Measurements from ENCODE around the gene APOC1.
"Not testable (repeated sequence)": the region's sequence is repeated elsewhere in the genome, so short reads cannot be mapped to it uniquely, and the experiment has no call there.

The APOC1 gene

DNA sequence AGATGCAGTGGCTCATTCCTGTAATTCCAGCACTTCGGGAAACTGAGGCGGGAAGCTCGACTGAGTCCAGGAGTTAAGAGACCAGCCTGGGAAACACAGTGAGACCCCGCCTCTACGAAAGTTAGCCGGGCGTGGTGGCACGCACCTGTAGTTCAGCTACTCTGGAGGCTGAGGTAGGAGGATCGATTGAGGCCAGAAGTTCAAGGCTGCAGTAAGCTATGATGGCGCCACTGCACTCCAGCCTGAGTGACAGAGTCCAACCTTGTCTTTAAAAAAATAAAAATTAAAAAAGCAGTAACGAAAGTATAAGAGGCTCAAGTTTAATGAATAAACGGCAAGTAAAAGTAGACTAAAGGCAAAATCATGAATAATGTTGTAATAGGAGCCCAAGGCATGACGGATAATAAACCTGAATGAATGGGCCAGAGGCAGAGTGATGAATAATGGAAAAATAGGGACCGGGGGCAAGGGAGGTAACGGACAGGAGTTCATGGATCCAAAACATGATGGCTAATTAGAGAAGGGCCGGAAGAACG is 24.5 kb upstream of the APOC1 start:
- no peak for DNase-seq (ENCODE audit: low spot score)

GRCh38 chr19:44890366-44891015 is 23.9 kb upstream of the APOC1 start:
- DNase-seq (ENCODE audit: low spot score), result peak; percentile 100

DNA sequence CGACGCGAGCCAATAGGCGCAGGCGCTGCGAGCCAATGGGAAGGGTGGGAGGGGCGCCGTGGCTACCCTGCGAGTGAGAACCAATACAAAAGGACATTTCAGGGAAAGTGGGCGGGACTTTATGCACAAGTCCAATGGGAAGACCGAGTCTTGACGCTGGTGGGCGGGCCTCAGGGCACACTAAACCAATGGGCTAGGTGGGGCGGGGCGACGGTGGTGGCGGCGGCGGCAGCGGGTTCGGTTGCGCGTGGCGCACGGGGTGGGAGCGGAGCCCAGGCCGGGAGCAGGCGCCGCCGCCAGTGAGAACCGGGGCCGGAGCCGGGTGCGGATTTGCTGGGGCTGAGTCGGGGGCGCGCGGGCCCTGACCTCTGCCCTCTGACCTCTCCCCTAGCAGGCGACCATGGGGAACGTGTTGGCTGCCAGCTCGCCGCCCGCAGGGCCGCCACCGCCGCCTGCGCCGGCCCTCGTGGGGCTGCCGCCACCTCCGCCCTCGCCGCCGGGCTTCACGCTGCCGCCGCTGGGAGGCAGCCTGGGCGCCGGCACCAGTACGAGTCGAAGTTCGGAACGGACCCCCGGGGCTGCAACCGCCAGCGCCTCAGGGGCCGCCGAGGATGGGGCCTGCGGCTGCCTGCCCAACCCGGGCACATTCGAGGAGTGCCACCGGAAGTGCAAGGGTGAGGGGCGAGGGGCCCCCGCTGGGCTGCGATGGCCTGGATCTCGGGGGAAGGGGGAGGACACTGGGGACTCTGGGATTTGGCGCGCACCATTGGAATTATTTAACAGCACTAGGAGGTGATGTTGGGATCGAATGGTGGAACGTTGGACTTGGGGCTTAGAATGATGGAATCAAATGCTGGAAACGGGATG is 23.2 kb upstream of the APOC1 start, which contains the start of gene TOMM40:
Gene TOMM40, plus strand, starts transcription at position 239 of the 867 bp plus-strand sequence. Its CDS starts 162 bp downstream, at position 401.
- no peak for DNase-seq (ENCODE audit: low spot score)

DNA sequence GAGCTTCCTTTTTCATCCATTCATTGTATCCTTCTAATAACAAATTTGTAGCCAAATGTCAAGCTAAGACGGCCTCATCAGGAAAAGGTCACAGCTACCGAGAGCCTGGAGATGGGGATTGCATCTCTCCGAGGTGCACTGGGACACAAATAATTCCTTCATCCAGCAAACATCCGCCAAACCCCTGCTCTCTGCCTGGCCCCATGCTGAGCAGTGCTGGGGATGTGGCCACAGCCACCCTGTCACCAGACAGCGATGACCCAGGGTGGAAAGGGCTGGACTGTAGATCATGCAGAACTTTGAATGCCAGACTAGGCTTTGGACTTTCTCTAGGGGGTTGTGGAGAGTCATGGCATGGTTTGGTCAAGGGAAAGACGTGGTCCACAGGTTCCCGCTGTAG is 21.5 kb upstream of the APOC1 start:
- DNase-seq (ENCODE audit: low spot score), result no peak

GRCh38 chr19:44893332-44894051 is 20.9 kb upstream of the APOC1 start:
- no peak for DNase-seq (ENCODE audit: low spot score)

DNA sequence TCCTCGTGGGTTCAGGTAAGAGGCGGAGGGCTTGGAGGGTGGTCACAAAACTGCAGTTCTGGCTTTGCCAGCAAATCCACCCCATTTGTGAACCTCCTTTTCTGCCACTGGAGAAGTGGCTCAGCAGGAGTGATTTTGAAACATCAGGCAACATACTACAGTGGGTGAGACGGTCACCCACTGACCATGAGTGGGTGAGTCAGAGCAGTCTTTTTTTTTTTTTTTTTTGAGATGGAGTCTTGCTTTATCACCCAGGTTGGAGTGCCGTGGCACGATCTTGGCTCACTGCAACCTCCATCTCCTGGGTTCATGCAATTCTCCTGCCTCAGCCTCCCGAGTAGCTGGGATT is 20.4 kb upstream of the APOC1 start:
- DNase-seq (ENCODE audit: low spot score), result no peak

- DNase-seq (ENCODE audit: low spot score), result no peak
Measured at GRCh38 chr19:44894946-44895345, 19.5 kb upstream of the APOC1 start.

GRCh38 chr19:44897835-44898234 is 16.6 kb upstream of the APOC1 start:
- no peak for DNase-seq (ENCODE audit: low spot score)

- no peak for DNase-seq (ENCODE audit: low spot score)
Measured at GRCh38 chr19:44900328-44901244, 13.8 kb upstream of the APOC1 start.

DNA sequence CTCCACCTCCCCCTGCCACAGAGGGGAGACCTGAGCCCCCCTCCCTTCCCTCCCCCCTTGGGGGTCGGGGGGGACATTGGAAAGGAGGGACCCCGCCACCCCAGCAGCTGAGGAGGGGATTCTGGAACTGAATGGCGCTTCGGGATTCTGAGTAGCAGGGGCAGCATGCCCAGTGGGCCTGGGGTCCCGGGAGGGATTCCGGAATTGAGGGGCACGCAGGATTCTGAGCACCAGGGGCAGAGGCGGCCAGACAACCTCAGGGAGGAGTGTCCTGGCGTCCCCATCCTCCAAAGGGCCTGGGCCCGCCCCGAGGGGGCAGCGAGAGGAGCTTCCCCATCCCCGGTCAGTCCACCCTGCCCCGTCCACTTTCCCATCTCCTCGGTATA is 11.2 kb upstream of the APOC1 start:
- no peak for DNase-seq (ENCODE audit: low spot score)

DNA sequence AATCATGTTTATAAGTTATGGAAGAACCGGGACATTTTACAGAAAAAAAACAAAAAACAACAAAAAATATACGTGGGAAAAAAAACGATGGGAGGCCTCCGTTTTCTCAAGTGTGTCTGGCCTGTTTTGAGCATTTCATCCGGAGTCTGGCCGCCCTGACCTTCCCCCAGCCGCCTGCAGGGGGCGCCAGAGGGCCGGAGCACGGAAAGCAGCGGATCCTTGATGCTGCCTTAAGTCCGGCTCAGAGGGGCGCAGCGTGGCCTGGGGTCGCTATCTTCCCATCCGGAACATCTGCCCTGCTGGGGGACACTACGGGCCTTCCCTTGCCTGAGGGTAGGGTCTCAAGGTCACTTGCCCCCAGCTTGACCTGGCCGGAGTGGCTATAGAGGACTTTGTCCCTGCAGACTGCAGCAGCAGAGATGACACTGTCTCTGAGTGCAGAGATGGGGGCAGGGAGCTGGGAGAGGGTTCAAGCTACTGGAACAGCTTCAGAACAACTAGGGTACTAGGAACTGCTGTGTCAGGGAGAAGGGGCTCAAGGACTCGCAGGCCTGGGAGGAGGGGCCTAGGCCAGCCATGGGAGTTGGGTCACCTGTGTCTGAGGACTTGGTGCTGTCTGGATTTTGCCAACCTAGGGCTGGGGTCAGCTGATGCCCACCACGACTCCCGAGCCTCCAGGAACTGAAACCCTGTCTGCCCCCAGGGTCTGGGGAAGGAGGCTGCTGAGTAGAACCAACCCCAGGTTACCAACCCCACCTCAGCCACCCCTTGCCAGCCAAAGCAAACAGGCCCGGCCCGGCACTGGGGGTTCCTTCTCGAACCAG is 10.6 kb upstream of the APOC1 start:
- DNase-seq (ENCODE audit: low spot score), result peak; percentile 59

DNA sequence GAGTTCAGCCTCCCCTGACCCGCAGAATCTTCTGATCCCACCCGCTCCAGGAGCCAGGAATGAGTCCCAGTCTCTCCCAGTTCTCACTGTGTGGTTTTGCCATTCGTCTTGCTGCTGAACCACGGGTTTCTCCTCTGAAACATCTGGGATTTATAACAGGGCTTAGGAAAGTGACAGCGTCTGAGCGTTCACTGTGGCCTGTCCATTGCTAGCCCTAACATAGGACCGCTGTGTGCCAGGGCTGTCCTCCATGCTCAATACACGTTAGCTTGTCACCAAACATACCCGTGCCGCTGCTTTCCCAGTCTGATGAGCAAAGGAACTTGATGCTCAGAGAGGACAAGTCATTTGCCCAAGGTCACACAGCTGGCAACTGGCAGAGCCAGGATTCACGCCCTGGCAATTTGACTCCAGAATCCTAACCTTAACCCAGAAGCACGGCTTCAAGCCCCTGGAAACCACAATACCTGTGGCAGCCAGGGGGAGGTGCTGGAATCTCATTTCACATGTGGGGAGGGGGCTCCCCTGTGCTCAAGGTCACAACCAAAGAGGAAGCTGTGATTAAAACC is 9.9 kb upstream of the APOC1 start:
- DNase-seq (ENCODE audit: low spot score), result no peak

GRCh38 chr19:44905437-44906160 is 8.8 kb upstream of the APOC1 start, which contains the start of gene APOE:
TSS of gene APOE (plus strand) at chr19:44905796. CDS start at chr19:44906625, 829 bp downstream.
- DNase-seq (ENCODE audit: low spot score), result no peak

GRCh38 chr19:44907613-44908012 is 6.8 kb upstream of the APOC1 start:
- no peak for DNase-seq (ENCODE audit: low spot score)

- no peak for DNase-seq (ENCODE audit: low spot score)
Measured at GRCh38 chr19:44908074-44908835, 6.2 kb upstream of the APOC1 start.

DNA sequence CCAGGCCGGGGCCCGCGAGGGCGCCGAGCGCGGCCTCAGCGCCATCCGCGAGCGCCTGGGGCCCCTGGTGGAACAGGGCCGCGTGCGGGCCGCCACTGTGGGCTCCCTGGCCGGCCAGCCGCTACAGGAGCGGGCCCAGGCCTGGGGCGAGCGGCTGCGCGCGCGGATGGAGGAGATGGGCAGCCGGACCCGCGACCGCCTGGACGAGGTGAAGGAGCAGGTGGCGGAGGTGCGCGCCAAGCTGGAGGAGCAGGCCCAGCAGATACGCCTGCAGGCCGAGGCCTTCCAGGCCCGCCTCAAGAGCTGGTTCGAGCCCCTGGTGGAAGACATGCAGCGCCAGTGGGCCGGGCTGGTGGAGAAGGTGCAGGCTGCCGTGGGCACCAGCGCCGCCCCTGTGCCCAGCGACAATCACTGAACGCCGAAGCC is 5.6 kb upstream of the APOC1 start:
- no peak for DNase-seq (ENCODE audit: low spot score)

DNA sequence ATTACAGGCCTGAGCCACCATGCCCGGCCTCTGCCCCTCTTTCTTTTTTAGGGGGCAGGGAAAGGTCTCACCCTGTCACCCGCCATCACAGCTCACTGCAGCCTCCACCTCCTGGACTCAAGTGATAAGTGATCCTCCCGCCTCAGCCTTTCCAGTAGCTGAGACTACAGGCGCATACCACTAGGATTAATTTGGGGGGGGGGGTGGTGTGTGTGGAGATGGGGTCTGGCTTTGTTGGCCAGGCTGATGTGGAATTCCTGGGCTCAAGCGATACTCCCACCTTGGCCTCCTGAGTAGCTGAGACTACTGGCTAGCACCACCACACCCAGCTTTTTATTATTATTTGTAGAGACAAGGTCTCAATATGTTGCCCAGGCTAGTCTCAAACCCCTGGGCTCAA is 4.6 kb upstream of the APOC1 start:
- no peak for DNase-seq (ENCODE audit: low spot score)

GRCh38 chr19:44911896-44912295 is 2.5 kb upstream of the APOC1 start:
- not testable (repeated sequence) for DNase-seq (ENCODE audit: low spot score)

DNA sequence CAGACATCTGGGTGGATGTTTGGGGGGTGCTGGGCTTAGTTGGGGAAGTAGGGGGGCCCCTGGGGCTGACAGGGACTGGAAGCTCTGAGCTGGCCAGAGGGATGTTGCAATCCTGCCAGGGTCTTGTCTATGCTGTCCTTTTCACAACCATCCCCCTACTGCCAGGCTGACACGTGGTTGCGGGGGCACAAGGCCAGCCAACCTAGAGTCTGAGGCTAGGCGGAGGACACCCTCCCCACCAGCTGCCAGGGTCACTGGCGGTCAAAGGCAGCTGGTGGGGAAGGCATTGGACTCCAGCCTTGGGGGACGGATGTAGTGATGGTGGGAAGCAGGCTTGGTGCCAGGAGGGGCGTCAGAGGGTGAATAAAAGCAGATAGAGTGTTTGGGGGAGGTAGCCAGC is 1.6 kb upstream of the APOC1 start:
- DNase-seq (ENCODE audit: low spot score), result no peak
